Measurements from ENCODE around the gene C10orf90. TPM values are rescaled to one million over a fixed set of nuclear protein-coding genes. Genes with fewer than 3 reads are reported as not detected.

The C10orf90 gene
- total and polyA plus RNA-seq, 2 donors (not counting 3 experiments of a cell fraction or from before 2014, with no cell fraction given) = not detected

DNA sequence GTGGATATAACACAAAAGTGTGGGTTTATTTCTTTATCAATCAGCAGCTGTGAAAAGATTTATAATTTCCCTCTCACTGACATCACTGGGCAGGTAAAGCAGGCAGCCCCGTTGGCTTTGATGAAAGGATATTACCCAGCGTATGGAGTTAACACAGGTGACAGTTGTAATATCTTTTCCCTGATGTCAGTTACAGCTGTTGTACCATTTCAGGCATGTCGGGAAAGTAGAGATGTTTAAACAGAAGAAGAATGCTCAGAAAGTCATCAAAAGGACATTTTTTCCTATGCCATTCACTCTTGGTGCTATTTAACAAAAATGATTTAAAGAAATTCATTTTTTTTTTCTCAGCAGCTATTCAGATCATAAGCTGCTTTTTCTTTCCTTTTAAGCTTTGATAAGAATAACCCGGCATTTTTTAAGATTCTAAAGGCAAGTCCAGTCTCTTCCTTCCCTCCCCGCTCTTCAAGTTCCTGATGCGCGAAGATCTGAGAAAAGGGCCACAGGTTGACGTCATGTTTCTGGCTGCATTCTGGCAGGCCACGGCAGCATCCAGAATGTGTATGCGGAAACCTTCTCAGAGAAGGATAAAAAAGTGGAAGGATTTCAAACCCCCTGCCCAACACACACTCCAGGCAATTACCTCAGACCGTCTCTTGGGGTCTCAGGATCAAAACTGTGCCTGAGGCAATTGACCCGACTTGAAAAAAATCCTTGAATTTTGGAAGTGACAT lies 249.8 kb downstream of the C10orf90 start:
- Histone ChIP-seq H2AFZ (ENCODE audit: low read depth, low read length) (no peak overlapping the region), H3K27ac (ENCODE audit: insufficient read depth, low read depth, low read length) (no peak overlapping the region), H3K4me2 (ENCODE audit: insufficient read depth, low read length) (no peak overlapping the region), H3K9ac (replicated peaks; ENCODE audit: extremely low read depth, insufficient read depth, low read length) (no peak overlapping the region), H3K4me1 (ENCODE audit: control insufficient read depth, extremely low read depth, insufficient read depth, low read length) (no peaks in the 10 kb centered on the region), H3K27me3 (ENCODE audit: control insufficient read depth in 2 of 2, insufficient read depth in 2 of 2, low read length in 2 of 2) (no peaks in the 10 kb centered on the region), H3K4me3 (replicated peaks in 1 of 3; ENCODE audit: insufficient read depth in 1 of 3, low read depth in 1 of 3, low read length in 3 of 3) (no peak overlapping the region), H3K9me1 (replicated peaks; ENCODE audit: control insufficient read depth, extremely low read depth, insufficient read depth, low read length) (no peaks in the 10 kb centered on the region), H3K36me3 (ENCODE audit: control insufficient read depth in 2 of 2, extremely low read depth in 1 of 2, insufficient read depth in 2 of 2, low read length in 2 of 2) (no peaks in the 10 kb centered on the region), H3K9me3 (replicated peaks; ENCODE audit: control insufficient read depth, insufficient read depth, low read length) (no peaks in the 10 kb centered on the region), H3K79me2 (ENCODE audit: control insufficient read depth, insufficient read depth, low read length) (no peaks in the 10 kb centered on the region), H4K20me1 (replicated peaks; ENCODE audit: control insufficient read depth, extremely low read depth, insufficient read depth, low read length) (no peaks in the 10 kb centered on the region)
- FAIRE-seq (no peak), DNase-seq (ENCODE audit: low read depth, low spot score) (no peak)
- ChIA-PET POLR2A (no interaction called here), CTCF (no interaction called here)
- no TSS peak for BruUV-seq (replicated peaks)
- dilution Hi-C loops (cut with MboI; ENCODE audit: extremely low pct_ligation_motif_present, low sequenced_read_pairs) = no loop called here
- no peak for TF ChIP-seq POLR2A (IDR thresholded peaks at IDR 0.05; ENCODE audit: low read depth, low read length)
- no peak for TF ChIP-seq MYC (IDR thresholded peaks at IDR 0.05; ENCODE audit: low read depth, low read length)
- TF ChIP-seq, protein P1, sequence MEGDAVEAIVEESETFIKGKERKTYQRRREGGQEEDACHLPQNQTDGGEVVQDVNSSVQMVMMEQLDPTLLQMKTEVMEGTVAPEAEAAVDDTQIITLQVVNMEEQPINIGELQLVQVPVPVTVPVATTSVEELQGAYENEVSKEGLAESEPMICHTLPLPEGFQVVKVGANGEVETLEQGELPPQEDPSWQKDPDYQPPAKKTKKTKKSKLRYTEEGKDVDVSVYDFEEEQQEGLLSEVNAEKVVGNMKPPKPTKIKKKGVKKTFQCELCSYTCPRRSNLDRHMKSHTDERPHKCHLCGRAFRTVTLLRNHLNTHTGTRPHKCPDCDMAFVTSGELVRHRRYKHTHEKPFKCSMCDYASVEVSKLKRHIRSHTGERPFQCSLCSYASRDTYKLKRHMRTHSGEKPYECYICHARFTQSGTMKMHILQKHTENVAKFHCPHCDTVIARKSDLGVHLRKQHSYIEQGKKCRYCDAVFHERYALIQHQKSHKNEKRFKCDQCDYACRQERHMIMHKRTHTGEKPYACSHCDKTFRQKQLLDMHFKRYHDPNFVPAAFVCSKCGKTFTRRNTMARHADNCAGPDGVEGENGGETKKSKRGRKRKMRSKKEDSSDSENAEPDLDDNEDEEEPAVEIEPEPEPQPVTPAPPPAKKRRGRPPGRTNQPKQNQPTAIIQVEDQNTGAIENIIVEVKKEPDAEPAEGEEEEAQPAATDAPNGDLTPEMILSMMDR (IDR thresholded peaks at IDR 0.05; ENCODE audit: extremely low read depth in 1 of 2, insufficient read depth in 1 of 2, low read depth in 1 of 2, low read length in 2 of 2) = no peak
- TF ChIP-seq, protein P2, sequence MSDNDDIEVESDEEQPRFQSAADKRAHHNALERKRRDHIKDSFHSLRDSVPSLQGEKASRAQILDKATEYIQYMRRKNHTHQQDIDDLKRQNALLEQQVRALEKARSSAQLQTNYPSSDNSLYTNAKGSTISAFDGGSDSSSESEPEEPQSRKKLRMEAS (IDR thresholded peaks at IDR 0.05; ENCODE audit: insufficient read depth, insufficient read length) = no peak
- TF ChIP-seq EZH2 (IDR thresholded peaks at IDR 0.05; ENCODE audit: borderline replicate concordance, low read depth, low read length, severe bottlenecking) = no peak
- TF ChIP-seq JUN (IDR thresholded peaks at IDR 0.05; ENCODE audit: borderline replicate concordance, insufficient read depth, insufficient read length, low read depth) = no peak
- no peak for TF ChIP-seq POLR2AphosphoS5 (IDR thresholded peaks at IDR 0.05; ENCODE audit: insufficient read depth, low read depth, low read length)
- no peak for TF ChIP-seq GATA2 (IDR thresholded peaks at IDR 0.05; ENCODE audit: insufficient read depth, insufficient read length, low read depth, low read length)
- no peak for TF ChIP-seq FOS (IDR thresholded peaks at IDR 0.05; ENCODE audit: borderline replicate concordance, insufficient read depth, low read length)
- intact Hi-C loops (cut with micrococcal nuclease) = loop anchor here (2.0 kb wide), 1 partner anchor 20 kb away; no protein-coding TSS in a partner anchor
